SK-N-SH (cell line): ENCODE data around the gene THUMPD2.

Source experiments
- CTCF ChIP-seq: fragments of 200-600 bp; sonication (generic); IDR thresholded peaks from 2 replicates; pipeline ENCODE4 v1.6.1; 2017; ENCODE audit warnings: antibody characterized with exemption, mild to moderate bottlenecking, moderate library complexity
- EP300 ChIP-seq, 2 experiments: IDR thresholded peaks; 2 replicates each; pipeline versions ENCODE4 v1.4.0 to v1.6.1; 2012; ENCODE audit warnings: borderline replicate concordance in 1 of 2, low read depth in 1 of 2, low read length in 1 of 2
- EZH2phosphoT487 ChIP-seq: fragments of 200-600 bp; sonication (generic); IDR thresholded peaks from 2 replicates; pipeline ENCODE4 v1.6.1; 2017; ENCODE audit warnings: low read depth, mixed run types, mild to moderate bottlenecking, antibody characterized with exemption, moderate library complexity, borderline replicate concordance
- MAX ChIP-seq: IDR thresholded peaks from 2 replicates; pipeline ENCODE4 v1.4.0; 2012; ENCODE audit warnings: low read depth
- NFIC ChIP-seq: IDR thresholded peaks from 2 replicates; pipeline ENCODE4 v1.4.0; 2012; ENCODE audit warnings: borderline replicate concordance
- POLR2AphosphoS5 ChIP-seq: IDR thresholded peaks from 2 replicates; pipeline ENCODE4 v1.6.1; 2012; ENCODE audit warnings: low read depth, low read length
- RAD21 ChIP-seq: IDR thresholded peaks from 2 replicates; pipeline ENCODE4 v1.6.1; 2012; ENCODE audit warnings: mild to moderate bottlenecking, low read length

- TF ChIP-seq CTCF, result no peak
- no peak for TF ChIP-seq POLR2AphosphoS5
- no peak for TF ChIP-seq RAD21
- no peak for TF ChIP-seq NFIC
- TF ChIP-seq EZH2phosphoT487, result no peak
- TF ChIP-seq EP300 (IDR thresholded peaks at IDR 0.05; ENCODE audit: borderline replicate concordance in 1 of 2, low read depth in 1 of 2, low read length in 1 of 2), result no peak
- TF ChIP-seq MAX, result no peak
These were observed 338 bp upstream of the THUMPD2 start for GRCh38 chr2:39779341-39779851.
